HepG2 (cell line): ENCODE data around the gene SF3A2. TPM values are rescaled to one million over a fixed set of nuclear protein-coding genes. Genes with fewer than 3 reads are reported as not detected.

Experiments
- BRD4 ChIP-seq: sonication (generic); formaldehyde crosslinking; IDR thresholded peaks from 2 replicates; pipeline ENCODE4 v1.4.0; 2020; ENCODE audit warnings: missing genetic modification reagents
- CCDC6 ChIP-seq: sonication (generic); formaldehyde crosslinking; IDR thresholded peaks from 2 replicates; pipeline ENCODE4 v1.8.1; 2022; ENCODE audit warnings: mild to moderate bottlenecking, missing genetic modification reagents, moderate library complexity
- CENPX ChIP-seq: sonication (generic); formaldehyde crosslinking; IDR thresholded peaks from 2 replicates; pipeline ENCODE4 v1.9.0; 2021; ENCODE audit warnings: mild to moderate bottlenecking, missing genetic modification reagents, moderate library complexity
- FOXA1 ChIP-seq, 2 experiments: fragments of 450-650 bp in 1 of 2; sonication (generic) in 1 of 2; formaldehyde crosslinking in 1 of 2; IDR thresholded peaks; 2 replicates each; pipeline versions ENCODE4 v1.4.0 to v1.6.1; 2016 to 2020; ENCODE audit warnings: missing genetic modification reagents in 1 of 2
- FOXK1 ChIP-seq: sonication (generic); formaldehyde crosslinking; IDR thresholded peaks from 2 replicates; pipeline ENCODE4 v1.4.0; 2020; ENCODE audit warnings: low read depth, missing genetic modification reagents, borderline replicate concordance
- GPN1 ChIP-seq: sonication (generic); formaldehyde crosslinking; IDR thresholded peaks from 2 replicates; pipeline ENCODE4 v1.5.1; 2020; ENCODE audit warnings: missing genetic modification reagents, borderline replicate concordance
- NCOA2 ChIP-seq: sonication (generic); formaldehyde crosslinking; IDR thresholded peaks from 2 replicates; pipeline ENCODE4 v1.8.0; 2022; ENCODE audit warnings: inconsistent platforms
- NFE2L2 ChIP-seq: fragments of 150-350 bp; IDR thresholded peaks from 2 replicates; pipeline ENCODE4 v1.6.1; 2014; ENCODE audit warnings: low read length
- SKI ChIP-seq: fragments of 450-650 bp; IDR thresholded peaks from one replicate; pipeline ENCODE4 v1.6.1; 2018; ENCODE audit warnings: mild to moderate bottlenecking; ENCODE audit not compliant: partially characterized antibody
- TOE1 ChIP-seq: sonication (generic); formaldehyde crosslinking; IDR thresholded peaks from 2 replicates; pipeline ENCODE4 v1.4.0; 2020; ENCODE audit warnings: mild to moderate bottlenecking, missing genetic modification reagents
- ZNF34 ChIP-seq: sonication (generic); formaldehyde crosslinking; IDR thresholded peaks from 2 replicates; pipeline ENCODE4 v1.4.0; 2020; ENCODE audit warnings: mild to moderate bottlenecking, missing genetic modification reagents, borderline replicate concordance
- ZNF567 ChIP-seq: sonication (generic); formaldehyde crosslinking; IDR thresholded peaks from 2 replicates; pipeline ENCODE4 v1.8.1; 2023; ENCODE audit warnings: mild to moderate bottlenecking, missing genetic modification reagents, borderline replicate concordance
- ZNF614 ChIP-seq: IDR thresholded peaks from 2 replicates; pipeline ENCODE4 v1.6.1; 2018; ENCODE audit warnings: missing biosample characterization, missing genetic modification reagents, inconsistent platforms, borderline replicate concordance
- ZNF879 ChIP-seq: sonication (generic); formaldehyde crosslinking; IDR thresholded peaks from 2 replicates; pipeline ENCODE4 v1.8.1; 2023; ENCODE audit warnings: missing genetic modification reagents
- ZSCAN9 ChIP-seq: IDR thresholded peaks from 2 replicates; pipeline ENCODE4 v1.6.1; 2016; ENCODE audit warnings: borderline replicate concordance
- polyA plus RNA-seq, 8 experiments: library from polyadenylated mRNA; depleted of rRNA in 3 of 8; stranded (reverse) in 7 of 8; unstranded in 1 of 8; fragments of >200 nt; fragmentation: Illumina TruSeq in 4 of 8; extraction: Trizol in 4 of 8; gene quantifications; 2 replicates each; pipeline versions ENCODE4 v1.2.1 to v1.2.3, GENCODE V29; 2011 to 2016; ENCODE audit warnings: low read depth in 4 of 8, missing spikeins in 1 of 8, mixed read lengths in 1 of 8; ENCODE audit not compliant: insufficient read depth in 1 of 8
- total RNA-seq, 5 experiments: library from RNA; depleted of rRNA; stranded (reverse); fragments of >200 nt; fragmentation: Illumina TruSeq; extraction: Trizol; gene quantifications; 2 replicates each; pipeline ENCODE4 v1.2.3, GENCODE V29; 2016; ENCODE audit warnings: low read depth in 1 of 5
- TF ChIP-seq, protein P1 (sequence below): IDR thresholded peaks from 2 replicates; pipeline ENCODE4 v1.6.1; 2012; ENCODE audit warnings: low read length, improper control_type of control experiment
- TF ChIP-seq, protein P2 (sequence below): sonication (generic); formaldehyde crosslinking; IDR thresholded peaks from 2 replicates; pipeline ENCODE4 v1.4.0; 2020; ENCODE audit warnings: missing genetic modification reagents, borderline replicate concordance
- TF ChIP-seq, protein P3 (sequence below): sonication (generic); formaldehyde crosslinking; IDR thresholded peaks from 2 replicates; pipeline ENCODE4 v1.8.0; 2022; ENCODE audit warnings: mild to moderate bottlenecking, missing genetic modification reagents; ENCODE audit not compliant: insufficient replicate concordance
- TF ChIP-seq, protein P4 (sequence below): sonication (generic); formaldehyde crosslinking; IDR thresholded peaks from 2 replicates; pipeline ENCODE4 v1.4.0; 2020; ENCODE audit warnings: low read depth, mild to moderate bottlenecking, missing genetic modification reagents

The SF3A2 gene
- total and polyA plus RNA-seq, 2 of the 13 experiments (the other 11 are each of a cell fraction or from before 2014, with no cell fraction given): 8.6 to 8.8 TPM

DNA sequence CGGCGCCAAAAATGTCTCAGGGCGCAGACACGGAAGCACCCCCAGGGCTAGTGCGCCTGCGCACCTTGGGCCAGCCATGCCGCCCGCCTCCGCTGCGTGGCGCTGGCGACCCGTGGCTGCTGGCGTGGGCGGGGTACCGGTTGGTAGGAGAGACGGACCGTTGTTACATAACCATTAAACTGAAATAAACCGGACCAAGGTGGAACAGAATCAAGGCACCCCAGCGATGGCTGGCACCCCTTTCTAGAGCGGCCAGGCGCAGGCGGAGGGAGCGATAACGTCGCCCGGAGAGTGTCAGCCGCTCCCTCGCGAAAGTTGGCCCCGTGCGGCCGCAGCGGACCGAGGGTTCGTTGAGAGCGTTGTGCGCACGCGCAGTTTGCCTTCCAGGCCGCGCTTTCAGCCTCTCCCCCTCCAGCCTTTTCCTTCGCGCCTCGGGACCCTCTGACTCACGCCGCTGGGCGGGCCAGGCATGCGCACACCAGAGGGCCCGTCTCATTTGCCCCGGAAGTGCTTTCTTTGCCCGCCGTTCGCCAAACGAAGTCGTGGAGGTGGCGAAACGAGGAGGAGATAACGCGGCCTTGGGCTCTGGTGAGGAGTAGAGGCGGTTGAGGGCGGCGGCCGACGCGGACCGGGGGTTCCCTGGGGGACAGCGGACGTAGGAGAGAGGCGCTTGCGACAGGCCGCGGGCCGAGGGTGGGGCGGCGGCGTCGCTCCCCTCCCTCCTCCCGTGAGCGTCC lies at the start of gene SF3A2, which contains the start of gene PLEKHJ1 (continued):
- TF ChIP-seq, protein P1, sequence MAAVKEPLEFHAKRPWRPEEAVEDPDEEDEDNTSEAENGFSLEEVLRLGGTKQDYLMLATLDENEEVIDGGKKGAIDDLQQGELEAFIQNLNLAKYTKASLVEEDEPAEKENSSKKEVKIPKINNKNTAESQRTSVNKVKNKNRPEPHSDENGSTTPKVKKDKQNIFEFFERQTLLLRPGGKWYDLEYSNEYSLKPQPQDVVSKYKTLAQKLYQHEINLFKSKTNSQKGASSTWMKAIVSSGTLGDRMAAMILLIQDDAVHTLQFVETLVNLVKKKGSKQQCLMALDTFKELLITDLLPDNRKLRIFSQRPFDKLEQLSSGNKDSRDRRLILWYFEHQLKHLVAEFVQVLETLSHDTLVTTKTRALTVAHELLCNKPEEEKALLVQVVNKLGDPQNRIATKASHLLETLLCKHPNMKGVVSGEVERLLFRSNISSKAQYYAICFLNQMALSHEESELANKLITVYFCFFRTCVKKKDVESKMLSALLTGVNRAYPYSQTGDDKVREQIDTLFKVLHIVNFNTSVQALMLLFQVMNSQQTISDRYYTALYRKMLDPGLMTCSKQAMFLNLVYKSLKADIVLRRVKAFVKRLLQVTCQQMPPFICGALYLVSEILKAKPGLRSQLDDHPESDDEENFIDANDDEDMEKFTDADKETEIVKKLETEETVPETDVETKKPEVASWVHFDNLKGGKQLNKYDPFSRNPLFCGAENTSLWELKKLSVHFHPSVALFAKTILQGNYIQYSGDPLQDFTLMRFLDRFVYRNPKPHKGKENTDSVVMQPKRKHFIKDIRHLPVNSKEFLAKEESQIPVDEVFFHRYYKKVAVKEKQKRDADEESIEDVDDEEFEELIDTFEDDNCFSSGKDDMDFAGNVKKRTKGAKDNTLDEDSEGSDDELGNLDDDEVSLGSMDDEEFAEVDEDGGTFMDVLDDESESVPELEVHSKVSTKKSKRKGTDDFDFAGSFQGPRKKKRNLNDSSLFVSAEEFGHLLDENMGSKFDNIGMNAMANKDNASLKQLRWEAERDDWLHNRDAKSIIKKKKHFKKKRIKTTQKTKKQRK: no peak
- TF ChIP-seq NFE2L2 (no peak), FOXA1 (IDR thresholded peaks at IDR 0.05) (no peak), FOXA1 (CRISPR knock-in tag; IDR thresholded peaks at IDR 0.05) (0 out of 2 replicates have a peak, but pooled peaks have one; percentile 5), ZSCAN9 (CRISPR knock-in tag) (peak; percentile 99), ZNF879 (CRISPR knock-in tag) (peak; percentile 99), SKI (peak; percentile 80), ZNF614 (CRISPR knock-in tag) (peak; percentile 77; the same call in 1 of the 2 replicates), ZNF567 (CRISPR knock-in tag) (peak; percentile 75; the same call in 1 of the 2 replicates), TOE1 (CRISPR knock-in tag) (peak; percentile 70; the same call in 1 of the 2 replicates), ZNF34 (CRISPR knock-in tag) (peak; percentile 28; the same call in 1 of the 2 replicates), FOXK1 (CRISPR knock-in tag) (no peak; the same call in none of the 2 replicates), GPN1 (0 out of 2 replicates have a peak, but pooled peaks have one; percentile 45), CCDC6 (CRISPR knock-in tag) (peak; percentile 97), CENPX (no peak), BRD4 (CRISPR knock-in tag) (peak; percentile 20; the same call in 1 of the 2 replicates), NCOA2 (peak; percentile 77)
- TF ChIP-seq, protein P2, sequence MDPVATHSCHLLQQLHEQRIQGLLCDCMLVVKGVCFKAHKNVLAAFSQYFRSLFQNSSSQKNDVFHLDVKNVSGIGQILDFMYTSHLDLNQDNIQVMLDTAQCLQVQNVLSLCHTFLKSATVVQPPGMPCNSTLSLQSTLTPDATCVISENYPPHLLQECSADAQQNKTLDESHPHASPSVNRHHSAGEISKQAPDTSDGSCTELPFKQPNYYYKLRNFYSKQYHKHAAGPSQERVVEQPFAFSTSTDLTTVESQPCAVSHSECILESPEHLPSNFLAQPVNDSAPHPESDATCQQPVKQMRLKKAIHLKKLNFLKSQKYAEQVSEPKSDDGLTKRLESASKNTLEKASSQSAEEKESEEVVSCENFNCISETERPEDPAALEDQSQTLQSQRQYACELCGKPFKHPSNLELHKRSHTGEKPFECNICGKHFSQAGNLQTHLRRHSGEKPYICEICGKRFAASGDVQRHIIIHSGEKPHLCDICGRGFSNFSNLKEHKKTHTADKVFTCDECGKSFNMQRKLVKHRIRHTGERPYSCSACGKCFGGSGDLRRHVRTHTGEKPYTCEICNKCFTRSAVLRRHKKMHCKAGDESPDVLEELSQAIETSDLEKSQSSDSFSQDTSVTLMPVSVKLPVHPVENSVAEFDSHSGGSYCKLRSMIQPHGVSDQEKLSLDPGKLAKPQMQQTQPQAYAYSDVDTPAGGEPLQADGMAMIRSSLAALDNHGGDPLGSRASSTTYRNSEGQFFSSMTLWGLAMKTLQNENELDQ (CRISPR knock-in tag): no peak
- TF ChIP-seq, protein P3, sequence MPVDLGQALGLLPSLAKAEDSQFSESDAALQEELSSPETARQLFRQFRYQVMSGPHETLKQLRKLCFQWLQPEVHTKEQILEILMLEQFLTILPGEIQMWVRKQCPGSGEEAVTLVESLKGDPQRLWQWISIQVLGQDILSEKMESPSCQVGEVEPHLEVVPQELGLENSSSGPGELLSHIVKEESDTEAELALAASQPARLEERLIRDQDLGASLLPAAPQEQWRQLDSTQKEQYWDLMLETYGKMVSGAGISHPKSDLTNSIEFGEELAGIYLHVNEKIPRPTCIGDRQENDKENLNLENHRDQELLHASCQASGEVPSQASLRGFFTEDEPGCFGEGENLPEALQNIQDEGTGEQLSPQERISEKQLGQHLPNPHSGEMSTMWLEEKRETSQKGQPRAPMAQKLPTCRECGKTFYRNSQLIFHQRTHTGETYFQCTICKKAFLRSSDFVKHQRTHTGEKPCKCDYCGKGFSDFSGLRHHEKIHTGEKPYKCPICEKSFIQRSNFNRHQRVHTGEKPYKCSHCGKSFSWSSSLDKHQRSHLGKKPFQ (CRISPR knock-in tag): peak; percentile 94
- TF ChIP-seq, protein P4, sequence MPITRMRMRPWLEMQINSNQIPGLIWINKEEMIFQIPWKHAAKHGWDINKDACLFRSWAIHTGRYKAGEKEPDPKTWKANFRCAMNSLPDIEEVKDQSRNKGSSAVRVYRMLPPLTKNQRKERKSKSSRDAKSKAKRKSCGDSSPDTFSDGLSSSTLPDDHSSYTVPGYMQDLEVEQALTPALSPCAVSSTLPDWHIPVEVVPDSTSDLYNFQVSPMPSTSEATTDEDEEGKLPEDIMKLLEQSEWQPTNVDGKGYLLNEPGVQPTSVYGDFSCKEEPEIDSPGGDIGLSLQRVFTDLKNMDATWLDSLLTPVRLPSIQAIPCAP: no peak
